Gastrocnemius medialis (tissue), 4 donors: Measurements from ENCODE around the gene WDSUB1. TPM values are rescaled to one million over a fixed set of nuclear protein-coding genes. Genes with fewer than 3 reads are reported as not detected.

ENCODE experiments used
- ATAC-seq, 2 donors: fragments of 150-250 bp; one replicate each; pipeline ENCODE4 v1.9.1; 2016
- DNase-seq, 2 donors: peaks; one replicate each; pipeline ENCODE4 v3.0.0-alpha.2; 2019
- H3K27ac ChIP-seq, 4 donors: fragments of 200-600 bp; sonication (generic); 1 replicate in 1 of 4; 2 replicates in 3 of 4; pipeline ENCODE4 v1.5.1; 2016 to 2018; ENCODE audit warnings: mild to moderate bottlenecking in 2 of 4, moderate library complexity in 1 of 4
- H3K27me3 ChIP-seq, 3 donors: fragments of 200-600 bp; sonication (generic) in 2 of 3; 1 replicate in 1 of 3; 2 replicates in 2 of 3; pipeline versions ENCODE4 v1.5.1 to v1.6.0; 2016 to 2019; ENCODE audit warnings: mild to moderate bottlenecking in 1 of 3, moderate library complexity in 1 of 3
- H3K36me3 ChIP-seq, 2 donors: fragments of 200-600 bp; sonication (generic) in 1 of 2; one replicate each; pipeline ENCODE4 v1.5.1; 2017 to 2018
- H3K4me1 ChIP-seq, 2 donors: fragments of 200-600 bp; sonication (generic) in 1 of 2; one replicate each; pipeline ENCODE4 v1.5.1; 2016 to 2017; ENCODE audit warnings: mild to moderate bottlenecking in 2 of 2
- H3K4me3 ChIP-seq, 4 donors: fragments of 200-600 bp; sonication (generic) in 3 of 4; 1 replicate in 1 of 4; 2 replicates in 3 of 4; pipeline ENCODE4 v1.5.1; 2016 to 2019; ENCODE audit warnings: mild to moderate bottlenecking in 2 of 4
- H3K9me3 ChIP-seq, 3 donors: fragments of 200-600 bp; sonication (generic) in 2 of 3; 1 replicate in 1 of 3; 2 replicates in 2 of 3; pipeline ENCODE4 v1.5.1; 2016 to 2019
- CTCF ChIP-seq, 5 experiments: fragments of 450-650 bp in 3 of 5; fragments of 200-600 bp in 2 of 5; sonication (generic) in 2 of 5; IDR thresholded peaks in 4 of 5; conservative IDR thresholded peaks in 1 of 5; 1 replicate in 4 of 5; 2 replicates in 1 of 5; pipeline ENCODE4 v1.5.1; 2016 to 2019; ENCODE audit warnings: antibody characterized with exemption in 5 of 5, mild to moderate bottlenecking in 3 of 5, moderate library complexity in 3 of 5
- POLR2A ChIP-seq, 2 donors: fragments of 450-650 bp; IDR thresholded peaks; one replicate each; pipeline ENCODE4 v1.6.1; 2017; ENCODE audit warnings: antibody characterized with exemption in 2 of 2, mild to moderate bottlenecking in 2 of 2, moderate library complexity in 2 of 2
- in situ Hi-C, 4 donors: fragments of 200-750 bp; cut with MboI; loops; one replicate each; pipeline versions ENCODE4 v1.15.0 to v1.8.0; 2017; ENCODE audit warnings: low sequenced_read_pairs in 4 of 4
- intact Hi-C: fragments of 100-400 bp; cut with DNase I; formaldehyde crosslinking; loops from one replicate; pipeline ENCODE4 v1.15.1; 2023; ENCODE audit warnings: low total_unique reads
- total RNA-seq, 4 donors: library from RNA; depleted of rRNA; stranded (reverse); fragments of >200 nt; gene quantifications; one replicate each; pipeline versions ENCODE4 v1.1.0 to v1.2.3, GENCODE V29; 2016

WDSUB1 gene
- total RNA-seq, 4 donors from 2014 or later: 1.4 to 3.1 (median 2.5) TPM

GRCh38 chr2:159224061-159224813 lies 62.3 kb downstream of the WDSUB1 start:
- intact Hi-C loops (no loop called here), in situ Hi-C loops (no loop called here)
- no peak for ATAC-seq
- Histone ChIP-seq H3K4me1 (no peaks in the 10 kb centered on the region), H3K9me3 (no peaks in the 10 kb centered on the region), H3K36me3 (no peaks in the 10 kb centered on the region), H3K4me3 (no peak overlapping the region), H3K27ac (peak overlapping the region in 3 of 4 donors; percentile 14 to 67 (median 56)), H3K27me3 (no peaks in the 10 kb centered on the region)
- TF ChIP-seq POLR2A (IDR thresholded peaks at IDR 0.05): no peak
- no peak for TF ChIP-seq CTCF (IDR thresholded peaks at IDR 0.05 in 4 of 5, conservative IDR thresholded peaks at IDR 0.05 in 1 of 5)
- no peak for DNase-seq

- no peaks in the 10 kb centered on the region for H3K4me1 ChIP-seq
- intact Hi-C loops (no loop called here), in situ Hi-C loops (no loop called here)
- H3K27me3 ChIP-seq: no peaks in the 10 kb centered on the region
- H3K36me3 ChIP-seq: no peaks in the 10 kb centered on the region
- no peak overlapping the region for H3K4me3 ChIP-seq
- DNase-seq (no peak), ATAC-seq (no peak)
- no peak overlapping the region for H3K27ac ChIP-seq
- H3K9me3 ChIP-seq: no peaks in the 10 kb centered on the region
- TF ChIP-seq POLR2A (IDR thresholded peaks at IDR 0.05) (no peak), CTCF (IDR thresholded peaks at IDR 0.05 in 4 of 5, conservative IDR thresholded peaks at IDR 0.05 in 1 of 5) (no peak)
Measured at GRCh38 chr2:159219394-159219998, 67.0 kb downstream of the WDSUB1 start.

GRCh38 chr2:159218389-159218788 lies 68.1 kb downstream of the WDSUB1 start:
- Histone ChIP-seq H3K36me3 (no peaks in the 10 kb centered on the region), H3K27me3 (no peaks in the 10 kb centered on the region), H3K4me1 (no peaks in the 10 kb centered on the region), H3K27ac (no peak overlapping the region), H3K4me3 (no peak overlapping the region), H3K9me3 (no peaks in the 10 kb centered on the region)
- intact Hi-C loops: no loop called here
- DNase-seq (no peak), ATAC-seq (no peak)
- in situ Hi-C loops: no loop called here
- TF ChIP-seq POLR2A (IDR thresholded peaks at IDR 0.05) (no peak), CTCF (IDR thresholded peaks at IDR 0.05 in 4 of 5, conservative IDR thresholded peaks at IDR 0.05 in 1 of 5) (no peak)

- no peaks in the 10 kb centered on the region for H3K9me3 ChIP-seq
- no peaks in the 10 kb centered on the region for H3K36me3 ChIP-seq
- intact Hi-C loops (no loop called here), in situ Hi-C loops (no loop called here)
- no peak overlapping the region for H3K27ac ChIP-seq
- TF ChIP-seq POLR2A (IDR thresholded peaks at IDR 0.05) (no peak), CTCF (IDR thresholded peaks at IDR 0.05 in 4 of 5, conservative IDR thresholded peaks at IDR 0.05 in 1 of 5) (no peak)
- ATAC-seq (no peak), DNase-seq (no peak)
- no peak overlapping the region for H3K4me3 ChIP-seq
- no peaks in the 10 kb centered on the region for H3K27me3 ChIP-seq
- no peaks in the 10 kb centered on the region for H3K4me1 ChIP-seq
Measured at GRCh38 chr2:159217676-159218075, 68.8 kb downstream of the WDSUB1 start.
